Upper lobe of left lung (tissue), 4 donors: ENCODE results near the gene TPT1.

ENCODE experiments used
- EP300 ChIP-seq, 4 donors: sonication (generic); formaldehyde crosslinking; IDR thresholded peaks; one replicate each; pipeline ENCODE4 v1.5.1; 2017; ENCODE audit warnings: antibody characterized with exemption in 4 of 4, control low read depth in 2 of 4
- POLR2A ChIP-seq, 4 donors: fragments of 450-650 bp; IDR thresholded peaks; one replicate each; pipeline ENCODE4 v1.5.1; 2016 to 2017; ENCODE audit warnings: antibody characterized with exemption in 4 of 4, mild to moderate bottlenecking in 2 of 4
- POLR2AphosphoS5 ChIP-seq, 2 donors: sonication (generic); formaldehyde crosslinking; IDR thresholded peaks; one replicate each; pipeline ENCODE4 v1.5.1; 2017; ENCODE audit warnings: antibody characterized with exemption in 2 of 2
- TF ChIP-seq, protein P1 (sequence below), 6 experiments: fragments of 450-650 bp in 4 of 6; fragments of 200-600 bp in 2 of 6; sonication (generic) in 2 of 6; IDR thresholded peaks; one replicate each; pipeline ENCODE4 v1.5.1; 2016 to 2019; ENCODE audit warnings: antibody characterized with exemption in 6 of 6

DNA sequence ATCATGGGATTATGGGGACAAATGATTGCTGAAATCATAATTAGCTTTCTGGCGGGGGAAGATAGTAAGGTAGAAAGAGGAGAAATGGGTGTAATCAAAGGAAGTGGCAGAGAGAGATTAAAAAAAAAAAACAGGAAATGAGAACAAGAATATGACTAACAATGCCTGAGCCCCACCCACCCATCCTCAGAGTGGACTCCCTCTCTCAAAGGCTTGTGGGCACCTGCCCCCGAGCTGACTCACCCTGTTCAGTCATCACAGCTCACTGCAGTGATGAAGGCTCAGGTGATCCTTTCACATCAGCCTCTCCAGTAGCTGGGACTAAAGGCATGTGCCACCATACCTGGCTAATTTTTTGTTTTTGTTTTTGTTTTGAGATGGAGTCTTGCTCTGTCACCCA is 26.4 kb upstream of the TPT1 start:
- TF ChIP-seq, protein P1, sequence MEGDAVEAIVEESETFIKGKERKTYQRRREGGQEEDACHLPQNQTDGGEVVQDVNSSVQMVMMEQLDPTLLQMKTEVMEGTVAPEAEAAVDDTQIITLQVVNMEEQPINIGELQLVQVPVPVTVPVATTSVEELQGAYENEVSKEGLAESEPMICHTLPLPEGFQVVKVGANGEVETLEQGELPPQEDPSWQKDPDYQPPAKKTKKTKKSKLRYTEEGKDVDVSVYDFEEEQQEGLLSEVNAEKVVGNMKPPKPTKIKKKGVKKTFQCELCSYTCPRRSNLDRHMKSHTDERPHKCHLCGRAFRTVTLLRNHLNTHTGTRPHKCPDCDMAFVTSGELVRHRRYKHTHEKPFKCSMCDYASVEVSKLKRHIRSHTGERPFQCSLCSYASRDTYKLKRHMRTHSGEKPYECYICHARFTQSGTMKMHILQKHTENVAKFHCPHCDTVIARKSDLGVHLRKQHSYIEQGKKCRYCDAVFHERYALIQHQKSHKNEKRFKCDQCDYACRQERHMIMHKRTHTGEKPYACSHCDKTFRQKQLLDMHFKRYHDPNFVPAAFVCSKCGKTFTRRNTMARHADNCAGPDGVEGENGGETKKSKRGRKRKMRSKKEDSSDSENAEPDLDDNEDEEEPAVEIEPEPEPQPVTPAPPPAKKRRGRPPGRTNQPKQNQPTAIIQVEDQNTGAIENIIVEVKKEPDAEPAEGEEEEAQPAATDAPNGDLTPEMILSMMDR (IDR thresholded peaks at IDR 0.05): no peak
- TF ChIP-seq POLR2A (IDR thresholded peaks at IDR 0.05) (no peak), EP300 (IDR thresholded peaks at IDR 0.05) (no peak), POLR2AphosphoS5 (IDR thresholded peaks at IDR 0.05) (no peak)
